Muscle layer of duodenum (tissue), 2 donors: ENCODE measurements around the gene ZNF786.
"Not testable (repeated sequence)": the region's sequence is repeated elsewhere in the genome, so short reads cannot be mapped to it uniquely, and the experiment has no call there.

Experiments
- H3K27ac ChIP-seq: one replicate; pipeline ENCODE4 v1.7.0; 2013; ENCODE audit warnings: mild to moderate bottlenecking, low read length
- H3K27me3 ChIP-seq: one replicate; pipeline ENCODE4 v1.7.0; 2013; ENCODE audit warnings: low read depth, mild to moderate bottlenecking, control low read depth, low read length
- H3K36me3 ChIP-seq, 2 donors: one replicate each; pipeline ENCODE4 v1.7.0; 2013; ENCODE audit warnings: low read length in 2 of 2, control low read depth in 1 of 2, mild to moderate bottlenecking in 1 of 2; ENCODE audit not compliant: insufficient read depth in 2 of 2, control insufficient read depth in 1 of 2
- H3K4me1 ChIP-seq, 2 donors: one replicate each; pipeline ENCODE4 v1.7.0; 2013; ENCODE audit warnings: low read length in 2 of 2, mild to moderate bottlenecking in 2 of 2, control low read depth in 1 of 2, moderate library complexity in 1 of 2; ENCODE audit not compliant: insufficient read depth in 2 of 2, control insufficient read depth in 1 of 2
- H3K4me3 ChIP-seq, 2 donors: one replicate each; pipeline ENCODE4 v1.7.0; 2013; ENCODE audit warnings: low read length in 2 of 2, low read depth in 1 of 2, mild to moderate bottlenecking in 1 of 2
- H3K9me3 ChIP-seq, 2 donors: one replicate each; pipeline ENCODE4 v1.7.0; 2013; ENCODE audit warnings: low read length in 2 of 2, control low read depth in 1 of 2, mild to moderate bottlenecking in 1 of 2; ENCODE audit not compliant: control insufficient read depth in 1 of 2
- donor health status: healthy.

ZNF786 gene

GRCh38 chr7:149075286-149075685 lies 15.2 kb downstream of the ZNF786 start:
- Histone ChIP-seq H3K9me3 (no peaks in the 10 kb centered on the region), H3K4me1 (no peaks in the 10 kb centered on the region), H3K4me3 (no peak overlapping the region), H3K36me3 (peaks cover 11 to 39% of the 10 kb centered on the region in 2 donors), H3K27ac (no peak overlapping the region), H3K27me3 (no peaks in the 10 kb centered on the region)

DNA sequence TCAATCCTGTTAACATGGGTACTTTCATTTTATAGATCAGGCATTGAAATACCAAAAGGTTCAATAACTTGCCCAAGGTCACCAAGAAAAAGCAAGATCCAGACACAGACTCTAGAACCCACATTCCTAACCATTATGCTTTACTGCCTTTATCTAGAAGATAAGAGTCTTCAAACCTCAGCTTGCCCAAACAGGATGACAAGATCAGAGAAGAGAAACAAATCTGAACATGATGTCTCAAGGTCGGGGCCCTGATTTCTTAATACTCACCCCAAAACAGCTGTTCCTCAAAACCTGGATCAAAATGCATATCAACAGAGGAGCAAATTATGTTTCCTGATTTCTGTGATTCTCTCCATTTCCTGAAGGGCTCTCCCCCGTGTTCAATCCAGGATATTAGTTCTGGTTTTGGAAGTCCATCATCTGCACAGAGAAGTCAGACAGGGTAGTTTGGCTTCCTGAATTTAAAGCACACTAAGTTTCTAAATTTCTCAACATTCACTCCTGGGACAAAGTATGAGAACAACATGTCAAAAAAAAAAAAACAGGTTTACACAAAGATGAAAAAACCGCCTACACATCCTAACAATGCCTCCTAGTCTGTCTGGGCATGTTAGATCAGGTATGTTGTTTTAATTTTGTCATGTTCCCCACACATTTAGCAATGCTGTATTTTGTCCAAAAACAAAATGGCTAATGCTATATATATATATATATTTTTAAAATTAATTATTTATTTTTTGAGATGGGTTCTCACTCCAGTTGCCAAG lies 16.2 kb downstream of the ZNF786 start:
- H3K36me3 ChIP-seq, result peaks cover 15 to 43% of the 10 kb centered on the region in 2 donors
- no peak overlapping the region for H3K27ac ChIP-seq
- H3K4me1 ChIP-seq, result no peaks in the 10 kb centered on the region
- no peaks in the 10 kb centered on the region for H3K27me3 ChIP-seq
- no peaks in the 10 kb centered on the region for H3K9me3 ChIP-seq
- no peak overlapping the region for H3K4me3 ChIP-seq

- Histone ChIP-seq H3K27me3 (no peaks in the 10 kb centered on the region), H3K36me3 (peaks cover 15 to 42% of the 10 kb centered on the region in 2 donors), H3K4me1 (no peaks in the 10 kb centered on the region), H3K27ac (no peak overlapping the region), H3K9me3 (no peaks in the 10 kb centered on the region), H3K4me3 (no peak overlapping the region)
These were observed 18.1 kb downstream of the ZNF786 start for GRCh38 chr7:149072438-149072775.

DNA sequence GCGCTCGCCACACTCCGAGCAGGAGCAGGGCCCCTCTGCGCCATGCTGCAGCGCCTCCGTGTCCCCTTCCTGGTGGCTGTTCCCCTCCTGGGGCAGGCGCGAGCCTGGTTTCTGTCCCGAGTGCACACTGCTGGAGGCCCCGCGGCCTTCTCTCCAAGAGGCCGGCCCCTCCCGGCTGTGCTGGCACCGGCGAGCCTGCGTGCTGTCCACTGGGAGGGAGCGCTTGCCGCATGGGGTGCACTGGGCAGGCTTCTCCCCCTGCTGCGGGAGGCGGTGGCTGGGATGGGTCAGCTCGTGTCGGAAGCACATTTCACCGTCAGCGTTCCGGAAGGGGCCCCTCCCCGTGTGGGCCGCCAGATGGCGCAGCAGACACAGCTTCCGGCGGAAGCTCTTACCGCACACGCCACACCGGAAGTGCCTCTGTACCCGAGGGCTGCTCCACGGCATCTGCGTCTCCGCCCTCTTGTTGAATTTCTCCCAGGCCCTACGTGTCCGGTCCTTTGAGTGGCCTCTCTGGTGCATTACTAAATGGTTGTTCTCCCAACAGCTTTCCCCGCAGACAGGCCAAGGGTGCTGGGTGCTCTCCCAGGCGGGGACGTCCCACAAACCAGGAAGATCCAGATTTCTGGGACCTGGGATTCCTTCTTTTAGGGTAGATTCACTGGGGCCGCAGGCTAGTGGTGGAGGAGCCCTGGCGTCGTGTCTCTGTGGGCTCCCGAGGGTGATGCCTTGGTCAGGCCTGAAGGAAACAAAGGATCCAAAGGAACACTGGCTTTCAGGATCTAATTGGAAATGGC lies 18.7 kb downstream of the ZNF786 start:
- H3K36me3 ChIP-seq, result peaks cover 13 to 38% of the 10 kb centered on the region in 2 donors
- no peak overlapping the region for H3K4me3 ChIP-seq
- H3K27ac ChIP-seq, result no peak overlapping the region
- H3K27me3 ChIP-seq, result no peaks in the 10 kb centered on the region
- H3K4me1 ChIP-seq, result no peaks in the 10 kb centered on the region
- H3K9me3 ChIP-seq, result no peaks in the 10 kb centered on the region

DNA sequence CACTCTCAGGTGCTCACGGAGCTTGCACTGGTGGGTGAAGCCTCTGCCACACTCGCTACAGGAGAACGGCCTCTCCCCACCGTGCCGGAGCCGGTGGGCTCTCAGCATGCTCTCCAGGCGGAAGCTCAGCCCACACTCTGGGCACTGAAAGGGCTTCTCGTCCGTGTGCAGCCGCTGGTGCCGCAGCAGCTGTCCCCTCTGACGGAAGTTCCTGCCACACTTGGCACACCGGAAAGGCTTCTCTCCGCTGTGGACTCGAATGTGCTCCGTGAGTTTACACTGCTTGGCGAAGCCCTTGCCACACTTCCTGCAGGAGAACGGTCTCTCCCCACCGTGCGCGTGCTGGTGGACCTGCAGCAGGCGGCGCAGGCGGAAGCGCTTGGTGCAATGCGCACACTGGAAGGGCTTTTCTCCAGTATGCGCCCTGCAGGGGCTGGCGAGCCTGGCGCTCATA lies 19.3 kb downstream of the ZNF786 start:
- Histone ChIP-seq H3K27ac (no peak overlapping the region), H3K27me3 (no peaks in the 10 kb centered on the region), H3K36me3 (peaks cover 12 to 33% of the 10 kb centered on the region in 2 donors), H3K4me3 (no peak overlapping the region), H3K4me1 (no peaks in the 10 kb centered on the region), H3K9me3 (no peaks in the 10 kb centered on the region)

DNA sequence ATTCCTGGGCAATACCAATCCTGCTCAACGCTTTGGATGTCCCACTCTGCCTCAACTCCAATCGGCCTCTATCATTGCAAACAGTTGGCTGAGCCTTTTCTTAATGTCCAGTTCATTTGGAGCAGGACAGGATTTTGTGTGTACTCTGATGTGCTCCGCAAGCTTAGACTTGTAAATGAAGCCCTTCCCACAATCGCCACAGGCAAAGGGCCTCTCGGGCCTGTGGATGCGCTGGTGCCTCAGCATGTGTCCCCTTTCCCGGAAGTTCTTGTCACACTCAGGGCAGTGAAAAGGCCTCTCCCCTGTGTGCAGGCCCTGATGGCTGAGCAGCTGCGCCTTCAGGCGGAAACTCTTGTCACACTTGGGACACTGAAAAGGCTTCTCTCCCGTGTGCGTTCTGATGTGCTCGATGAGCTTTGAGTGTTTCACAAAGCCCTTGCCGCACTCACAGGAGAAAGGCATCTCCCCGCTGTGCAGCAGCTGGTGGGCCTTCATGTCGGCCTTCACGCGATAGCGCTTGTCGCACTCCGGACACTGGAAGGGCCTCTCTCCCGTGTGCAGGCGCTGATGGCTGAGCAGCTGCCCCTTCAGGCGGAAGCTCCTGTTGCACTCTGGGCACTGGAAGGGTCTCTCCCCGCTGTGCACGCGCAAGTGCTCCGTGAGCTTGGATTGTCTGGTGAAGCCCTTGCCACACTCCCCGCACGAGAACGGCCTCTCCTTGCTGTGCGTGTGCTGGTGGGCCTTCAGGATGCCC lies 20.0 kb downstream of the ZNF786 start:
- peaks cover 12 to 33% of the 10 kb centered on the region in 2 donors for H3K36me3 ChIP-seq

GRCh38 chr7:149067869-149068268 lies 22.6 kb downstream of the ZNF786 start:
- H3K9me3 ChIP-seq, result no peaks in the 10 kb centered on the region
- H3K36me3 ChIP-seq, result peaks cover 12 to 33% of the 10 kb centered on the region in 2 donors
- no peaks in the 10 kb centered on the region for H3K27me3 ChIP-seq
- no peak overlapping the region for H3K27ac ChIP-seq
- no peak overlapping the region for H3K4me3 ChIP-seq
- H3K4me1 ChIP-seq, result no peaks in the 10 kb centered on the region

More for the DNA sequence above, 20.0 kb downstream of the ZNF786 start:
- H3K4me3 ChIP-seq, result no peak overlapping the region
- no peak overlapping the region for H3K27ac ChIP-seq
- no peaks in the 10 kb centered on the region for H3K27me3 ChIP-seq
- no peaks in the 10 kb centered on the region for H3K4me1 ChIP-seq
- no peaks in the 10 kb centered on the region for H3K9me3 ChIP-seq

GRCh38 chr7:149063476-149063875 lies 27.0 kb downstream of the ZNF786 start:
- H3K27ac ChIP-seq, result no peak overlapping the region
- no peak overlapping the region for H3K4me3 ChIP-seq
- no peaks in the 10 kb centered on the region for H3K27me3 ChIP-seq
- H3K4me1 ChIP-seq, result no peaks in the 10 kb centered on the region
- peaks cover 0 to 4% of the 10 kb centered on the region in 2 donors for H3K36me3 ChIP-seq
- no peaks in the 10 kb centered on the region for H3K9me3 ChIP-seq

- H3K4me1 ChIP-seq, H3K9me3 ChIP-seq, H3K27me3 ChIP-seq, H3K27ac ChIP-seq, H3K4me3 ChIP-seq, H3K36me3 ChIP-seq: not testable (repeated sequence)
These were observed 28.2 kb downstream of the ZNF786 start for GRCh38 chr7:149062217-149062899.

GRCh38 chr7:149060156-149060555 lies 30.4 kb downstream of the ZNF786 start:
- Histone ChIP-seq H3K27me3 (no peaks in the 10 kb centered on the region), H3K36me3 (no peaks in the 10 kb centered on the region), H3K4me3 (no peak overlapping the region), H3K27ac (no peak overlapping the region), H3K9me3 (no peaks in the 10 kb centered on the region), H3K4me1 (no peaks in the 10 kb centered on the region)

GRCh38 chr7:149053885-149054284 lies 36.6 kb downstream of the ZNF786 start:
- Histone ChIP-seq H3K9me3 (no peaks in the 10 kb centered on the region), H3K4me1 (no peaks in the 10 kb centered on the region), H3K36me3 (no peaks in the 10 kb centered on the region), H3K27me3 (no peaks in the 10 kb centered on the region), H3K27ac (no peak overlapping the region), H3K4me3 (no peak overlapping the region)
